Ovary (tissue), 9 donors: ENCODE results near the gene MARCHF4. TPM values are rescaled to one million over a fixed set of nuclear protein-coding genes. Genes with fewer than 3 reads are reported as not detected.

Source experiments
- DNase-seq, 5 donors: peaks; one replicate each; pipeline ENCODE4 v3.0.0-alpha.2; 2019 to 2020
- H3K27ac ChIP-seq, 2 donors: fragments of 200-600 bp; one replicate each; pipeline versions ENCODE4 v1.5.1 to v1.8.0; 2019 to 2022
- H3K27me3 ChIP-seq: fragments of 200-600 bp; one replicate; pipeline ENCODE4 v1.8.0; 2022
- H3K36me3 ChIP-seq: fragments of 200-600 bp; sonication (generic); one replicate; pipeline ENCODE4 v1.5.1; 2019
- H3K4me1 ChIP-seq: one replicate; pipeline ENCODE4 v1.8.1; 2013; ENCODE audit warnings: mild to moderate bottlenecking, moderate library complexity; ENCODE audit not compliant: insufficient read depth
- H3K4me3 ChIP-seq: fragments of 200-600 bp; sonication (generic); one replicate; pipeline ENCODE4 v1.5.1; 2017
- H3K9me3 ChIP-seq, 2 donors: fragments of 200-600 bp in 1 of 2; sonication (generic) in 1 of 2; one replicate each; pipeline versions ENCODE4 v1.5.1 to v1.8.1; 2013 to 2019; ENCODE audit warnings: mild to moderate bottlenecking in 1 of 2, moderate library complexity in 1 of 2
- CTCF ChIP-seq, 3 donors: fragments of 450-650 bp in 2 of 3; fragments of 200-600 bp in 1 of 3; IDR thresholded peaks; one replicate each; pipeline versions ENCODE4 v1.5.1 to v1.8.0; 2016 to 2022; ENCODE audit warnings: antibody characterized with exemption in 3 of 3, mild to moderate bottlenecking in 1 of 3
- EP300 ChIP-seq: sonication (generic); formaldehyde crosslinking; IDR thresholded peaks from one replicate; pipeline ENCODE4 v1.6.1; 2017; ENCODE audit warnings: antibody characterized with exemption
- POLR2A ChIP-seq: fragments of 450-650 bp; IDR thresholded peaks from one replicate; pipeline ENCODE4 v1.6.1; 2017; ENCODE audit warnings: antibody characterized with exemption, mild to moderate bottlenecking, moderate library complexity
- WGBS, 3 donors: extraction: QIAGEN DNeasy Blood & Tissue Kit in 1 of 3; methylation state at CpG; one replicate each; pipeline versions ENCODE4 v1.1.5 to v1.1.7; 2013 to 2017; 5-methylcytosine and 5-hydroxymethylcytosine counted together
- intact Hi-C, 4 donors: fragments of 100-400 bp; cut with DNase I; formaldehyde crosslinking; loops; one replicate each; pipeline versions ENCODE4 v1.11.0 to v1.15.1; 2022 to 2023
- polyA plus RNA-seq, 2 donors: library from polyadenylated mRNA; stranded (reverse); fragments of 200-250 nt in 1 of 2; fragments of 350-450 nt in 1 of 2; fragmentation: Illumina TruSeq in 1 of 2; extraction: RNeasy Lipid Tissue Mini Kit (QIAGEN cat#74804) in 1 of 2; gene quantifications; one replicate each; pipeline ENCODE4 v1.2.3, GENCODE V29; 2013 to 2014
- total RNA-seq, 7 donors: library from RNA; depleted of rRNA in 2 of 7; stranded (reverse); fragments of >200 nt in 2 of 7; fragmentation: NEBNext Ultra II Directional in 3 of 7; extraction: Animal tissue kit (Norgen Biotek cat#: 25700) in 3 of 7; gene quantifications; one replicate each; pipeline versions ENCODE4 v1.1.0 to v1.2.4, GENCODE V29; 2016 to 2023
- donor health status: DM: no; HTN: no; CAD: no; lungs with moderate emphysema.
- donor health status: DM: no; HTN: no; CAD: no.
- donor health status: Bipolar disorder and iron deficiency.
- donor health status: DM: yes; HTN: yes; CAD: no.
- donor health status: DM: no; HTN: no; CAD: no.
- donor health status: DM: yes; HTN: yes; CAD: no.

Gene MARCHF4
- total and polyA plus RNA-seq, 9 donors = 0.01 to 0.10 (median 0.05) TPM; not detected in 5

GRCh38 chr2:216392945-216393840 is 20.9 kb upstream of the MARCHF4 start:
- intact Hi-C loops = no loop called here
- WGBS, 3 donors = 65 to 73% (median 70%) methylated on average over 12 of the region's 12 CpGs
- Histone ChIP-seq H3K9me3 (no peaks in the 10 kb centered on the region), H3K36me3 (no peaks in the 10 kb centered on the region), H3K4me3 (no peak overlapping the region), H3K27me3 (no peaks in the 10 kb centered on the region), H3K4me1 (no peaks in the 10 kb centered on the region), H3K27ac (no peak overlapping the region)
- DNase-seq = no peak
- TF ChIP-seq CTCF (IDR thresholded peaks at IDR 0.05) (no peak), POLR2A (no peak), EP300 (no peak)

GRCh38 chr2:216392018-216392562 is 19.8 kb upstream of the MARCHF4 start:
- 85 to 87% (median 86%) methylated on average over 6 of the region's 6 CpGs for WGBS, 3 donors
- no peaks in the 10 kb centered on the region for H3K4me1 ChIP-seq
- no peaks in the 10 kb centered on the region for H3K27me3 ChIP-seq
- no peak for TF ChIP-seq CTCF (IDR thresholded peaks at IDR 0.05)
- no peak for TF ChIP-seq POLR2A
- no peak for TF ChIP-seq EP300
- H3K4me3 ChIP-seq = no peak overlapping the region
- no peaks in the 10 kb centered on the region for H3K9me3 ChIP-seq
- no peaks in the 10 kb centered on the region for H3K36me3 ChIP-seq
- intact Hi-C loops = no loop called here
- DNase-seq = no peak
- H3K27ac ChIP-seq = no peak overlapping the region

- 77 to 95% (median 87%) methylated on average over 6 of the region's 6 CpGs for WGBS, 3 donors
These were observed 19.1 kb upstream of the MARCHF4 start for GRCh38 chr2:216391401-216391800.

GRCh38 chr2:216389570-216389969 is 17.3 kb upstream of the MARCHF4 start:
- H3K4me3 ChIP-seq = no peak overlapping the region

More at GRCh38 chr2:216391401-216391800, 19.1 kb upstream of the MARCHF4 start:
- H3K4me1 ChIP-seq = no peaks in the 10 kb centered on the region
- H3K27ac ChIP-seq = no peak overlapping the region
- no peak overlapping the region for H3K4me3 ChIP-seq
- no peaks in the 10 kb centered on the region for H3K36me3 ChIP-seq
- intact Hi-C loops = no loop called here
- no peaks in the 10 kb centered on the region for H3K27me3 ChIP-seq
- no peak for TF ChIP-seq POLR2A
- TF ChIP-seq EP300 = no peak
- TF ChIP-seq CTCF (IDR thresholded peaks at IDR 0.05) = no peak
- DNase-seq = no peak
- no peaks in the 10 kb centered on the region for H3K9me3 ChIP-seq

More at GRCh38 chr2:216389570-216389969, 17.3 kb upstream of the MARCHF4 start:
- WGBS, 3 donors = 63 to 66% (median 64%) methylated on average over 1 of the region's 1 CpG
- Histone ChIP-seq H3K4me1 (no peaks in the 10 kb centered on the region), H3K27me3 (no peaks in the 10 kb centered on the region), H3K9me3 (no peaks in the 10 kb centered on the region), H3K36me3 (no peaks in the 10 kb centered on the region), H3K27ac (no peak overlapping the region)
- DNase-seq = no peak
- intact Hi-C loops = no loop called here
- TF ChIP-seq EP300 = no peak
- no peak for TF ChIP-seq POLR2A
- no peak for TF ChIP-seq CTCF (IDR thresholded peaks at IDR 0.05)
